Measurements from ENCODE around the gene C4orf46.

GRCh38 chr4:158670975-158671664 is 567 bp downstream of the C4orf46 start:
- TF ChIP-seq CTCF (conservative IDR thresholded peaks at IDR 0.05; ENCODE audit: low read length), result no peak
- no peak for TF ChIP-seq EZH2phosphoT487 (IDR thresholded peaks at IDR 0.05; ENCODE audit: borderline replicate concordance)

All from Loucy (cell line).